HL-60 (cell line): ENCODE data around the gene PABPN1.

Experiments
- GABPA ChIP-seq: IDR thresholded peaks from 2 replicates; pipeline ENCODE4 v1.6.1; 2012; ENCODE audit warnings: low read depth
- POLR2AphosphoS5 ChIP-seq: IDR thresholded peaks from 2 replicates; pipeline ENCODE4 v1.6.1; 2012; ENCODE audit warnings: low read depth
- SPI1 ChIP-seq: IDR thresholded peaks from 2 replicates; pipeline ENCODE4 v1.6.1; 2012; ENCODE audit warnings: low read depth, mild to moderate bottlenecking, borderline replicate concordance
- TF ChIP-seq, protein P1 (sequence below): IDR thresholded peaks from 2 replicates; pipeline ENCODE4 v1.6.1; 2012; ENCODE audit warnings: low read depth; ENCODE audit not compliant: insufficient replicate concordance
- TF ChIP-seq, protein P2 (sequence below): IDR thresholded peaks from one replicate; pipeline ENCODE4 v1.5.1; 2011; ENCODE audit warnings: low read length, control low read depth, inconsistent platforms; ENCODE audit not compliant: insufficient read depth

DNA sequence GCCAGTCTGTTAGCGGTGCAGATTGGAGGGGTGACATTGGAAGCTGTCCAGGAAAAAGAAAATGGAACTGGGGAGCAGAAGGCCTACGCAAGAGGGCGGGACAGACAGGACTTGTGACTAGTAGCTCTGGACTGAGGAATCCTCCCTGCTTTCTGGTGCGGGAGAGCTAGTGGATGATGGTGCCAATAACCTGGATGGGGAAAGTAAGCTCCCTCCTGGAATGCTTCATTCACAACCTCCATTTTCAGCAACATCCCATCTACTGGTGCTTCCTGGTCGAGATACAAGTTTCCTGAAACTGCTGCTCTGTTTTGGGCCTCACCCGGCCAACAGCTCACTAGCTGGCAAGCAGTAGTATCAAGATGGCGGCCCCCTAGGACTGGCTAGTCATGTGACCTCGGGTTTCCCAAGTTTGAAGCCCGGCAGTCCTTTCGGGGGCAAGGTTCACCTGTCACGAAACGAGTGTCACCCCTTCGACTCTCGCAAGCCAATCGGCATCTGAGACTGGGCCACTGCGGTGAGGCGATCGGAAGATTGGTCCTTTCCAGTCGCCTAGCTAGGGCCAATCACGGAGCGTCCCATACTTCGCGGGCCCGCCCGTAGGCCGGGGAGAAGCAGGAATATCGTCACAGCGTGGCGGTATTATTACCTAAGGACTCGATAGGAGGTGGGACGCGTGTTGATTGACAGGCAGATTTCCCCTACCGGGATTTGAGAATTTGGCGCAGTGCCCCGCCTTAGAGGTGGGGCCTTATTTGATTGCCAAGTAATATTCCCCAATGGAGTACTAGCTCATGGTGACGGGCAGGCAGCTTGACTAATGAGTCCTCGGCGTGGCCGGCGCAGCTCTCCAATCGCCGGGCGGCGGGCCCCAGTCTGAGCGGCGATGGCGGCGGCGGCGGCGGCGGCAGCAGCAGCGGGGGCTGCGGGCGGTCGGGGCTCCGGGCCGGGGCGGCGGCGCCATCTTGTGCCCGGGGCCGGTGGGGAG is at the start of gene PABPN1:
- TF ChIP-seq, protein P1, sequence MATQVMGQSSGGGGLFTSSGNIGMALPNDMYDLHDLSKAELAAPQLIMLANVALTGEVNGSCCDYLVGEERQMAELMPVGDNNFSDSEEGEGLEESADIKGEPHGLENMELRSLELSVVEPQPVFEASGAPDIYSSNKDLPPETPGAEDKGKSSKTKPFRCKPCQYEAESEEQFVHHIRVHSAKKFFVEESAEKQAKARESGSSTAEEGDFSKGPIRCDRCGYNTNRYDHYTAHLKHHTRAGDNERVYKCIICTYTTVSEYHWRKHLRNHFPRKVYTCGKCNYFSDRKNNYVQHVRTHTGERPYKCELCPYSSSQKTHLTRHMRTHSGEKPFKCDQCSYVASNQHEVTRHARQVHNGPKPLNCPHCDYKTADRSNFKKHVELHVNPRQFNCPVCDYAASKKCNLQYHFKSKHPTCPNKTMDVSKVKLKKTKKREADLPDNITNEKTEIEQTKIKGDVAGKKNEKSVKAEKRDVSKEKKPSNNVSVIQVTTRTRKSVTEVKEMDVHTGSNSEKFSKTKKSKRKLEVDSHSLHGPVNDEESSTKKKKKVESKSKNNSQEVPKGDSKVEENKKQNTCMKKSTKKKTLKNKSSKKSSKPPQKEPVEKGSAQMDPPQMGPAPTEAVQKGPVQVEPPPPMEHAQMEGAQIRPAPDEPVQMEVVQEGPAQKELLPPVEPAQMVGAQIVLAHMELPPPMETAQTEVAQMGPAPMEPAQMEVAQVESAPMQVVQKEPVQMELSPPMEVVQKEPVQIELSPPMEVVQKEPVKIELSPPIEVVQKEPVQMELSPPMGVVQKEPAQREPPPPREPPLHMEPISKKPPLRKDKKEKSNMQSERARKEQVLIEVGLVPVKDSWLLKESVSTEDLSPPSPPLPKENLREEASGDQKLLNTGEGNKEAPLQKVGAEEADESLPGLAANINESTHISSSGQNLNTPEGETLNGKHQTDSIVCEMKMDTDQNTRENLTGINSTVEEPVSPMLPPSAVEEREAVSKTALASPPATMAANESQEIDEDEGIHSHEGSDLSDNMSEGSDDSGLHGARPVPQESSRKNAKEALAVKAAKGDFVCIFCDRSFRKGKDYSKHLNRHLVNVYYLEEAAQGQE, result no peak
- TF ChIP-seq, protein P2, sequence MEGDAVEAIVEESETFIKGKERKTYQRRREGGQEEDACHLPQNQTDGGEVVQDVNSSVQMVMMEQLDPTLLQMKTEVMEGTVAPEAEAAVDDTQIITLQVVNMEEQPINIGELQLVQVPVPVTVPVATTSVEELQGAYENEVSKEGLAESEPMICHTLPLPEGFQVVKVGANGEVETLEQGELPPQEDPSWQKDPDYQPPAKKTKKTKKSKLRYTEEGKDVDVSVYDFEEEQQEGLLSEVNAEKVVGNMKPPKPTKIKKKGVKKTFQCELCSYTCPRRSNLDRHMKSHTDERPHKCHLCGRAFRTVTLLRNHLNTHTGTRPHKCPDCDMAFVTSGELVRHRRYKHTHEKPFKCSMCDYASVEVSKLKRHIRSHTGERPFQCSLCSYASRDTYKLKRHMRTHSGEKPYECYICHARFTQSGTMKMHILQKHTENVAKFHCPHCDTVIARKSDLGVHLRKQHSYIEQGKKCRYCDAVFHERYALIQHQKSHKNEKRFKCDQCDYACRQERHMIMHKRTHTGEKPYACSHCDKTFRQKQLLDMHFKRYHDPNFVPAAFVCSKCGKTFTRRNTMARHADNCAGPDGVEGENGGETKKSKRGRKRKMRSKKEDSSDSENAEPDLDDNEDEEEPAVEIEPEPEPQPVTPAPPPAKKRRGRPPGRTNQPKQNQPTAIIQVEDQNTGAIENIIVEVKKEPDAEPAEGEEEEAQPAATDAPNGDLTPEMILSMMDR, result no peak
- no peak for TF ChIP-seq SPI1
- peak; percentile 82 for TF ChIP-seq POLR2AphosphoS5
- TF ChIP-seq GABPA, result peak; percentile 66
